WTC11 (cell line): ENCODE data around the gene HOXA5. TPM values are rescaled to one million over a fixed set of nuclear protein-coding genes. Genes with fewer than 3 reads are reported as not detected.

Source experiments
- ATAC-seq: fragments of 200-7000 bp; cut with Tn5 transposase; 2 replicates; pipeline ENCODE4 v1.10.0; 2021; ENCODE audit warnings: mild to moderate bottlenecking, moderate library complexity
- CTCF ChIA-PET: fragments of 300-600 bp; sonication (Branson Sonifier 250); formaldehyde crosslinking; loops from one replicate; lab custom pipeline; 2021; ENCODE audit warnings: antibody characterized with exemption; lab: Charles Lee
- POLR2A ChIA-PET: fragments of 350-600 bp; sonication (Branson Sonifier 250); formaldehyde crosslinking; loops from one replicate; lab custom pipeline; 2021; ENCODE audit warnings: antibody characterized with exemption; lab: Charles Lee
- DNase-seq: peaks from one replicate; pipeline ENCODE4 v3.0.0; 2021; ENCODE audit warnings: low spot score
- H3K27ac Mint-ChIP-seq: 2 replicates; pipeline ENCODE4 v1.8.0; 2021; ENCODE audit warnings: mixed read lengths
- H3K27me3 Mint-ChIP-seq: 2 replicates; pipeline ENCODE4 v1.8.0; 2021; ENCODE audit warnings: low read depth, mild to moderate bottlenecking, moderate library complexity, mixed read lengths
- H3K36me3 Mint-ChIP-seq: 2 replicates; pipeline ENCODE4 v1.8.0; 2021; ENCODE audit warnings: mixed read lengths
- H3K4me1 Mint-ChIP-seq: 2 replicates; pipeline ENCODE4 v1.8.0; 2022; ENCODE audit warnings: mixed read lengths
- H3K4me3 Mint-ChIP-seq: 2 replicates; pipeline ENCODE4 v1.8.0; 2021; ENCODE audit warnings: mild to moderate bottlenecking, moderate library complexity, mixed read lengths
- H3K9me3 Mint-ChIP-seq: 2 replicates; pipeline ENCODE4 v1.8.0; 2021; ENCODE audit warnings: mixed read lengths
- AR ChIP-seq: fragments of 250-450 bp; sonication (Bioruptor Pico); IDR thresholded peaks from 2 replicates; pipeline ENCODE4 v1.9.0; 2021; ENCODE audit warnings: mild to moderate bottlenecking
- ATF1 ChIP-seq: sonication (generic); formaldehyde crosslinking; IDR thresholded peaks from 2 replicates; pipeline ENCODE4 v1.8.1; 2023; ENCODE audit warnings: mild to moderate bottlenecking, moderate library complexity, missing genetic modification reagents
- CREB1 ChIP-seq: sonication (generic); formaldehyde crosslinking; IDR thresholded peaks from 2 replicates; pipeline ENCODE4 v1.8.0; 2023; ENCODE audit warnings: mild to moderate bottlenecking, missing genetic modification reagents
- E2F1 ChIP-seq: sonication (generic); formaldehyde crosslinking; IDR thresholded peaks from 2 replicates; pipeline ENCODE4 v1.8.0; 2022; ENCODE audit warnings: mild to moderate bottlenecking, missing genetic modification reagents
- IRF1 ChIP-seq: sonication (generic); formaldehyde crosslinking; IDR thresholded peaks from 2 replicates; pipeline ENCODE4 v1.8.0; 2023; ENCODE audit warnings: missing genetic modification reagents
- NFATC4 ChIP-seq: fragments of 250-450 bp; sonication (Bioruptor Pico); IDR thresholded peaks from 2 replicates; pipeline ENCODE4 v1.9.0; 2021; ENCODE audit warnings: mild to moderate bottlenecking
- NR3C1 ChIP-seq: sonication (generic); formaldehyde crosslinking; conservative IDR thresholded peaks from 2 replicates; pipeline ENCODE4 v1.8.1; 2023; ENCODE audit warnings: low read depth, mild to moderate bottlenecking, missing genetic modification reagents
- PREB ChIP-seq: sonication (generic); formaldehyde crosslinking; IDR thresholded peaks from 2 replicates; pipeline ENCODE4 v1.8.1; 2022; ENCODE audit warnings: mild to moderate bottlenecking, missing genetic modification reagents, moderate library complexity, borderline replicate concordance
- PRRX2 ChIP-seq: fragments of 250-450 bp; sonication (Bioruptor Pico); IDR thresholded peaks from 2 replicates; pipeline ENCODE4 v1.8.0; 2021; ENCODE audit warnings: mild to moderate bottlenecking
- RELA ChIP-seq: sonication (generic); formaldehyde crosslinking; IDR thresholded peaks from 2 replicates; pipeline ENCODE4 v1.8.1; 2022; ENCODE audit warnings: missing genetic modification reagents, mild to moderate bottlenecking, borderline replicate concordance
- SMAD3 ChIP-seq: sonication (generic); formaldehyde crosslinking; IDR thresholded peaks from 2 replicates; pipeline ENCODE4 v1.8.0; 2022; ENCODE audit warnings: missing genetic modification reagents, mild to moderate bottlenecking, borderline replicate concordance
- SP1 ChIP-seq: sonication (generic); formaldehyde crosslinking; conservative IDR thresholded peaks from 2 replicates; pipeline ENCODE4 v1.8.1; 2022; ENCODE audit warnings: missing genetic modification reagents
- TEAD4 ChIP-seq: sonication (generic); formaldehyde crosslinking; IDR thresholded peaks from 2 replicates; pipeline ENCODE4 v1.8.0; 2022; ENCODE audit warnings: mild to moderate bottlenecking, missing genetic modification reagents
- ZNF138 ChIP-seq: sonication (generic); formaldehyde crosslinking; conservative IDR thresholded peaks from 2 replicates; pipeline ENCODE4 v1.8.1; 2022; ENCODE audit warnings: mild to moderate bottlenecking, moderate library complexity, missing genetic modification reagents
- ZNF263 ChIP-seq: sonication (generic); formaldehyde crosslinking; IDR thresholded peaks from 2 replicates; pipeline ENCODE4 v1.8.1; 2022; ENCODE audit warnings: low read depth, mild to moderate bottlenecking, moderate library complexity, missing genetic modification reagents
- ZNF671 ChIP-seq: fragments of 250-450 bp; sonication (Bioruptor Pico); IDR thresholded peaks from 2 replicates; pipeline ENCODE4 v1.8.0; 2021; ENCODE audit warnings: mild to moderate bottlenecking
- total RNA-seq: library from RNA; stranded (reverse); gene quantifications from 3 replicates; pipeline ENCODE4 v1.2.3, GENCODE V29; 2021
- TF ChIP-seq, protein P1 (sequence below): sonication (generic); formaldehyde crosslinking; conservative IDR thresholded peaks from 2 replicates; pipeline ENCODE4 v1.8.1; 2023; ENCODE audit warnings: mild to moderate bottlenecking, low read depth, missing genetic modification reagents, moderate library complexity
- TF ChIP-seq, protein P2 (sequence below): sonication (generic); formaldehyde crosslinking; IDR thresholded peaks from 2 replicates; pipeline ENCODE4 v1.8.1; 2023; ENCODE audit warnings: mild to moderate bottlenecking, missing genetic modification reagents, moderate library complexity

Gene HOXA5
- total RNA-seq, 1 experiment from 2014 or later, result not detected

DNA sequence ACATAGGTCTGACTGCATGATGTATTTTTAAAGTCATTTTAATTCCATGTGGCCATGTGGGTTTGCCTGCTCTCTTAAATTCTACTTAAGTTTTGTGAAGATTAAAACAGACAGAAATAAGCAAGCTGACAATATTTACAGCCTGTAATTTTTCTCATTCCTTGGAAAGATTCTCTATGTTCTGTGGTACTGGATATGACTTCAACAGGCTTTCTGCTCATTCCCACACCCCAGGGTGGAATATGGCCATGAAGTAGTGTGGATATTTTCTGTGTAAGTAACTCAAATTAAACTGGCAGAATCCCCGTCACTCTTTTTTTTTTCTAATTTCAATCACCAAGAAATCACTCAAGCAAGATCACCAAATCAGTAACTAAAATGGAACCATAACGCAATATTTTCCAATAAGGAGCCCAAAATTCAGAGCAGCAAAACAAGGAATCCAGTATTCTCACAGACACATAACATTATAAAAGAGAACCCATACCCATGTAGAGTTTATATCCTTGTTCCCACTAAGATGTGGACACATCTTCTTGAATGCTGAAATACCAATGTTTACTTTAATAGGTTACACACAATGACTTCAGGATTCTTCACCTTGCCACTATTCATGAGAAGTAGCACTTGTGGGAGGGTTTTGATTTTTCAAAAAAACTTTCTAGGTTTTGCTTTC lies 5.7 kb downstream of the HOXA5 start (continued):
- TF ChIP-seq, protein P1, sequence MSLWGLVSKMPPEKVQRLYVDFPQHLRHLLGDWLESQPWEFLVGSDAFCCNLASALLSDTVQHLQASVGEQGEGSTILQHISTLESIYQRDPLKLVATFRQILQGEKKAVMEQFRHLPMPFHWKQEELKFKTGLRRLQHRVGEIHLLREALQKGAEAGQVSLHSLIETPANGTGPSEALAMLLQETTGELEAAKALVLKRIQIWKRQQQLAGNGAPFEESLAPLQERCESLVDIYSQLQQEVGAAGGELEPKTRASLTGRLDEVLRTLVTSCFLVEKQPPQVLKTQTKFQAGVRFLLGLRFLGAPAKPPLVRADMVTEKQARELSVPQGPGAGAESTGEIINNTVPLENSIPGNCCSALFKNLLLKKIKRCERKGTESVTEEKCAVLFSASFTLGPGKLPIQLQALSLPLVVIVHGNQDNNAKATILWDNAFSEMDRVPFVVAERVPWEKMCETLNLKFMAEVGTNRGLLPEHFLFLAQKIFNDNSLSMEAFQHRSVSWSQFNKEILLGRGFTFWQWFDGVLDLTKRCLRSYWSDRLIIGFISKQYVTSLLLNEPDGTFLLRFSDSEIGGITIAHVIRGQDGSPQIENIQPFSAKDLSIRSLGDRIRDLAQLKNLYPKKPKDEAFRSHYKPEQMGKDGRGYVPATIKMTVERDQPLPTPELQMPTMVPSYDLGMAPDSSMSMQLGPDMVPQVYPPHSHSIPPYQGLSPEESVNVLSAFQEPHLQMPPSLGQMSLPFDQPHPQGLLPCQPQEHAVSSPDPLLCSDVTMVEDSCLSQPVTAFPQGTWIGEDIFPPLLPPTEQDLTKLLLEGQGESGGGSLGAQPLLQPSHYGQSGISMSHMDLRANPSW (CRISPR knock-in tag), result no peak
- TF ChIP-seq ZNF671 (no peak), ZNF263 (CRISPR knock-in tag) (no peak), SMAD3 (CRISPR knock-in tag) (no peak), AR (CRISPR knock-in tag) (no peak), NR3C1 (CRISPR knock-in tag) (no peak), ATF1 (CRISPR knock-in tag) (no peak), PREB (CRISPR knock-in tag) (no peak), ZNF138 (CRISPR knock-in tag) (no peak), SP1 (CRISPR knock-in tag) (no peak), TEAD4 (no peak)

GRCh38 chr7:27134392-27134791 lies 9.1 kb downstream of the HOXA5 start:
- ChIA-PET CTCF (interaction anchor here (1.0 to 1.7 kb wide), 2 partner anchors 9 to 27 kb away, joined by 4 to 6 read pairs; partner anchors contain the start of gene HOXA5), POLR2A (no interaction called here)
- ATAC-seq, result no peak
- Mint-ChIP-seq H3K36me3 (no peaks in the 10 kb centered on the region; the same call in 1 of the 2 replicates), H3K4me3 (no peak overlapping the region), H3K4me1 (peaks cover 13% of the 10 kb centered on the region; the same call in 1 of the 2 replicates), H3K27me3 (peaks cover 96% of the 10 kb centered on the region), H3K9me3 (no peaks in the 10 kb centered on the region), H3K27ac (no peak overlapping the region)
- TF ChIP-seq PRRX2 (CRISPR knock-in tag) (no peak), ZNF138 (CRISPR knock-in tag) (no peak), RELA (CRISPR knock-in tag) (no peak), TEAD4 (no peak), SMAD3 (CRISPR knock-in tag) (no peak), IRF1 (CRISPR knock-in tag) (no peak), E2F1 (no peak), NFATC4 (CRISPR knock-in tag) (no peak), ZNF671 (no peak), CREB1 (CRISPR knock-in tag) (no peak)
- TF ChIP-seq, protein P2, sequence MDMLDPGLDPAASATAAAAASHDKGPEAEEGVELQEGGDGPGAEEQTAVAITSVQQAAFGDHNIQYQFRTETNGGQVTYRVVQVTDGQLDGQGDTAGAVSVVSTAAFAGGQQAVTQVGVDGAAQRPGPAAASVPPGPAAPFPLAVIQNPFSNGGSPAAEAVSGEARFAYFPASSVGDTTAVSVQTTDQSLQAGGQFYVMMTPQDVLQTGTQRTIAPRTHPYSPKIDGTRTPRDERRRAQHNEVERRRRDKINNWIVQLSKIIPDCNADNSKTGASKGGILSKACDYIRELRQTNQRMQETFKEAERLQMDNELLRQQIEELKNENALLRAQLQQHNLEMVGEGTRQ (CRISPR knock-in tag), result no peak
- DNase-seq, result no peak
